Muscle of arm (tissue), 12 donors: Measurements from ENCODE around the gene HNRNPK. TPM values are rescaled to one million over a fixed set of nuclear protein-coding genes. Genes with fewer than 3 reads are reported as not detected.
"Not testable (repeated sequence)": the region's sequence is repeated elsewhere in the genome, so short reads cannot be mapped to it uniquely, and the experiment has no call there.

Source experiments
- DNase-seq: peaks from one replicate; pipeline ENCODE4 v3.0.0-alpha.2; 2013
- polyA plus RNA-seq, 12 donors: library from polyadenylated mRNA; unstranded; fragments of 120-200 nt; gene quantifications; one replicate each; pipeline ENCODE4 v1.2.1, GENCODE V29; 2013; ENCODE audit not compliant: insufficient read length in 12 of 12

The HNRNPK gene
- polyA plus RNA-seq, 12 donors: 392 to 654 (median 541) TPM; not detected in 1

- peak; percentile 85 for DNase-seq
Measured at GRCh38 chr9:83978992-83979811, 813 bp downstream of the HNRNPK start.

GRCh38 chr9:83977196-83977595, 2.8 kb downstream of the HNRNPK start:
- DNase-seq: no peak

GRCh38 chr9:83976372-83976771, 3.6 kb downstream of the HNRNPK start:
- no peak for DNase-seq

- no peak for DNase-seq
Measured at GRCh38 chr9:83975300-83975699, 4.7 kb downstream of the HNRNPK start.

- no peak for DNase-seq
Measured at GRCh38 chr9:83972286-83972685, 7.7 kb downstream of the HNRNPK start.

GRCh38 chr9:83971485-83971884, 8.5 kb downstream of the HNRNPK start:
- no peak for DNase-seq

- no peak for DNase-seq
Measured at GRCh38 chr9:83969602-83970001, 10.4 kb downstream of the HNRNPK start.

GRCh38 chr9:83967073-83967472, 12.9 kb downstream of the HNRNPK start:
- no peak for DNase-seq

- no peak for DNase-seq
Measured at GRCh38 chr9:83966209-83966582, 13.8 kb downstream of the HNRNPK start.

GRCh38 chr9:83965350-83966208, 14.4 kb downstream of the HNRNPK start:
- no peak for DNase-seq

GRCh38 chr9:83964973-83965349, 15.1 kb downstream of the HNRNPK start:
- no peak for DNase-seq

- DNase-seq: no peak
Measured at GRCh38 chr9:83962165-83962564, 17.9 kb downstream of the HNRNPK start.

GRCh38 chr9:83960991-83961390, 19.0 kb downstream of the HNRNPK start:
- no peak for DNase-seq

- no peak for DNase-seq
Measured at GRCh38 chr9:83959061-83959460, 21.0 kb downstream of the HNRNPK start.

GRCh38 chr9:83957248-83957513, 22.8 kb downstream of the HNRNPK start:
- DNase-seq: no peak

- peak; percentile 88 for DNase-seq
Measured at GRCh38 chr9:83956436-83957247, 23.4 kb downstream of the HNRNPK start.

GRCh38 chr9:83956086-83956435, 24.0 kb downstream of the HNRNPK start:
- peak; percentile 55 for DNase-seq

- not testable (repeated sequence) for DNase-seq
Measured at GRCh38 chr9:83948096-83948495, 31.9 kb downstream of the HNRNPK start.

- DNase-seq: no peak
Measured at GRCh38 chr9:83940590-83941303, 39.3 kb downstream of the HNRNPK start.

- peak; percentile 60 for DNase-seq
Measured at GRCh38 chr9:83937861-83938455, 42.1 kb downstream of the HNRNPK start.

- DNase-seq: no peak
Measured at GRCh38 chr9:83936523-83936922, 43.5 kb downstream of the HNRNPK start.
